ENCODE data around the gene FBN2.

The FBN2 gene

DNA sequence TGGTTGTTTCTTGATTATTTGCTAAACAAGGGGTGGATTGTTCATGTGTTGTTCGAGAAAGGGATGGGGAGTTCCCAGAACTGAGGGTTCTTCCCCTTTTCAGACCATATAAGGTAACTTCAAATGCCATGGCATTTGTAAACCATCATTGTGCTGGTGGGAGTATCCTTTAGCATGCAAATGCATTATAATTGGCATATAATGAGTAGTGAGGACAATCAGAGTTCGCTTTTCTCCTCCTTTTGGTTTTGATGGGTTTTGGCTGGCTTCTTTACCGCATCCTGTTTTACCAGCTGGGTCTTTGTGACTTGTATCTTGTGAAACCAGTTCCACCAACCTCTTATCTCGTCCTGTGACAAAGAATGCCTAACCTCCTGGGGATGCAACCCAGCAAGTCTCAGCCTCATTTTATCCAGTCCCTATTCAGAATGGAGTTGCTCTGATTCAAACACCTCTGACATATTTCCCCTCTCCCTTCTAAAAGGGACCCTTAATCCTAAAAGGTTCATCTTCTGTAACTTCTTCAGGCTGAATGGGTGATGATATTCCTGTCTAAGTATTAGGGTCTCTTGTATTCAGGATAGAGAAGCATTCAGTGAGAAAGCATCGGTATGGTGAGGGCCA is 8.7 kb upstream of the FBN2 start:
- Histone ChIP-seq H3K79me2 (ENCODE audit: insufficient read depth, low read depth) (no peaks in the 10 kb centered on the region), H3K27me3 (ENCODE audit: insufficient read depth, low read depth) (no peaks in the 10 kb centered on the region), H3K4me1 (ENCODE audit: low read depth, poor library complexity, severe bottlenecking) (no peaks in the 10 kb centered on the region), H3K9ac (no peak overlapping the region), H4K20me1 (ENCODE audit: insufficient read depth) (no peaks in the 10 kb centered on the region), H3K4me3 (IDR thresholded peaks at IDR 0.05; ENCODE audit: insufficient read depth, low read depth, low read length) (no peak overlapping the region), H2AFZ (ENCODE audit: low read depth) (no peak overlapping the region), H3K4me2 (no peak overlapping the region), H3K27ac (no peak overlapping the region), H3K36me3 (ENCODE audit: insufficient read depth) (no peaks in the 10 kb centered on the region)
- TF ChIP-seq, protein P1, sequence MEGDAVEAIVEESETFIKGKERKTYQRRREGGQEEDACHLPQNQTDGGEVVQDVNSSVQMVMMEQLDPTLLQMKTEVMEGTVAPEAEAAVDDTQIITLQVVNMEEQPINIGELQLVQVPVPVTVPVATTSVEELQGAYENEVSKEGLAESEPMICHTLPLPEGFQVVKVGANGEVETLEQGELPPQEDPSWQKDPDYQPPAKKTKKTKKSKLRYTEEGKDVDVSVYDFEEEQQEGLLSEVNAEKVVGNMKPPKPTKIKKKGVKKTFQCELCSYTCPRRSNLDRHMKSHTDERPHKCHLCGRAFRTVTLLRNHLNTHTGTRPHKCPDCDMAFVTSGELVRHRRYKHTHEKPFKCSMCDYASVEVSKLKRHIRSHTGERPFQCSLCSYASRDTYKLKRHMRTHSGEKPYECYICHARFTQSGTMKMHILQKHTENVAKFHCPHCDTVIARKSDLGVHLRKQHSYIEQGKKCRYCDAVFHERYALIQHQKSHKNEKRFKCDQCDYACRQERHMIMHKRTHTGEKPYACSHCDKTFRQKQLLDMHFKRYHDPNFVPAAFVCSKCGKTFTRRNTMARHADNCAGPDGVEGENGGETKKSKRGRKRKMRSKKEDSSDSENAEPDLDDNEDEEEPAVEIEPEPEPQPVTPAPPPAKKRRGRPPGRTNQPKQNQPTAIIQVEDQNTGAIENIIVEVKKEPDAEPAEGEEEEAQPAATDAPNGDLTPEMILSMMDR (conservative IDR thresholded peaks at IDR 0.05; ENCODE audit: low read depth, low read length), result no peak

DNA sequence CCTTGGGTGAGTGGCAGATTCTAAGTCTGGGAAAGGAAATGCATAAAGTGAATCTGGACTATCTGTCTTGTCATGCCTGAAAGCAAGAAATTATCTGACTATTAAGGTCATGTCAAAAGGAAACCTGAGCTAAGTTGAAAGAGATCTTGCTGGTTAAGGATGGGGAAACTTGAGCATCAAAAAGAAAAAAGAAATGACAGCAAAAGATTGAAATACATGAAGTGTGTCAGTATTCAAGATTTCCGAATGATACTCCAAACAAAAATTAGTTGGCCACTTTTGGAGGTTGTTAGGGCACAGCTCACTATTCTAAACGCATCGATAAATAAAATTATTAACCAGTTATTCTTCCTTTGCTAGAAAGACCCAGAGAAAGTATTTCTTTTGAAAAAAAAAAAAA is 3.3 kb upstream of the FBN2 start:
- Histone ChIP-seq H3K4me1 (ENCODE audit: low read depth, poor library complexity, severe bottlenecking) (no peaks in the 10 kb centered on the region), H3K27ac (no peak overlapping the region), H2AFZ (ENCODE audit: low read depth) (no peak overlapping the region), H3K36me3 (ENCODE audit: insufficient read depth) (no peaks in the 10 kb centered on the region), H3K27me3 (ENCODE audit: insufficient read depth, low read depth) (no peaks in the 10 kb centered on the region), H4K20me1 (ENCODE audit: insufficient read depth) (no peaks in the 10 kb centered on the region), H3K4me2 (no peak overlapping the region), H3K9ac (no peak overlapping the region), H3K4me3 (IDR thresholded peaks at IDR 0.05; ENCODE audit: insufficient read depth, low read depth, low read length) (no peak overlapping the region), H3K79me2 (ENCODE audit: insufficient read depth, low read depth) (no peaks in the 10 kb centered on the region)
- TF ChIP-seq, protein P1 (conservative IDR thresholded peaks at IDR 0.05; ENCODE audit: low read depth, low read length), result no peak

DNA sequence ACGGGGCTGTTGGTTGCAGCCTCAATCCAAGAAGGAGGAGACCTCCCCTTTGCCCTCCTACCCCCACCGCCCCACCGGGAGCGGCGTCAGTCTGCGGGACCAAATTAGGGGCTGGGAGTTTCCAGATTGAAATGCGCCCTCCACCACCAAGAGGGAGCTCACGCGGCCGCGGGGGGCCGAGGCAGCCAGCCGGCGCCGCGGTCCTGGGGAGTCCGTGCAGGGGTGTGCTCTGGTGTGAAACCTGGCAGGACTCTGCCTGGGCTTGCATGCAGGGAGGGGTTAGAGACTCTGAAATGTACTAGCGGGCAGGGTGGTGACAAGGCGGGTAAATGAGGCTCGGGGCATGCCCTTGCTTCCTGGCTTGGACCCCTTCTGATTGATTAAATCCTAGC is 989 bp upstream of the FBN2 start:
- TF ChIP-seq, protein P1 (conservative IDR thresholded peaks at IDR 0.05; ENCODE audit: low read depth, low read length), result no peak
- no peak overlapping the region for H3K9ac ChIP-seq
- H3K36me3 ChIP-seq (ENCODE audit: insufficient read depth), result no peaks in the 10 kb centered on the region
- no peaks in the 10 kb centered on the region for H4K20me1 ChIP-seq (ENCODE audit: insufficient read depth)
- no peak overlapping the region for H2AFZ ChIP-seq (ENCODE audit: low read depth)
- H3K27ac ChIP-seq, result no peak overlapping the region
- H3K79me2 ChIP-seq (ENCODE audit: insufficient read depth, low read depth), result no peaks in the 10 kb centered on the region
- no peaks in the 10 kb centered on the region for H3K4me1 ChIP-seq (ENCODE audit: low read depth, poor library complexity, severe bottlenecking)
- no peak overlapping the region for H3K4me2 ChIP-seq
- no peaks in the 10 kb centered on the region for H3K27me3 ChIP-seq (ENCODE audit: insufficient read depth, low read depth)
- no peak overlapping the region for H3K4me3 ChIP-seq (IDR thresholded peaks at IDR 0.05; ENCODE audit: insufficient read depth, low read depth, low read length)

DNA sequence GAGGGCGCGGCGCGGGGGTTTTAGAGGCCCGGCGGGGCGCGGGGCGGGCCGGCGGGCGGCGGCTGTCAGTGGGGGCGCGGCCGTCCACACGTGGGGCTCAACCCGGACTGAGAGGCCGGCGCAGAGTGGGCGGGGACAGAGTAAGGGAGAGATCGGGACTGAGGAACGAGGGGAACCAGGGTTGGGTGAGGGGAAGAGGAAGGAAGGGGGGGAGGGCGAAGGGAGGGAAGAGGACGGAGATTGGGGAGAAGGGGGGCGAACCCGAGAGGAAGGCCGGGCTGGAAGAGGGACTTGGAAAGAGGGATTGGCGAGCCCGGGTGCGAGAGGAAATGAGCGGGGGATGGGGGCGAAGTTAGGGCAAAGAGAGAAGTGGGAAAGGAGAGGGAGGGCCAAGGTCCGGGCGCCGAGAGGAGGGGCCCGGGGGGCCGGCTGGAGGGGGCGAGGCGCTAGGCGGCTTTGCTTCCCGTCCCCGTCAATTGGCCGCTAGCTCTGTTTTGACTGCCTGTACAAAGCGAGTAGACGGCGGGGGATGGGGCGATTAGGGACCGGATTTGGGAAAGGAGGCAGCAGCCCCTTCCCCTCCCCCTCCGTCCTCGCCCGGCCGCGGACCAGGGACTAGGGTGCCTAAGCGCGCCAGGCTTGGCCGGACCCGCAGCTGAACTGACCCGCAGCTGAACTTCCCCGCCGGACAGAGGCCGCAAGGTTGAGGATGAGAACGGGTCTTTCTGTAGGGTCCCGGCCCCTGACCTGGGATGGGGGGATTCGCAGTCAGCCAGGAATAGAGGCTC is 399 bp upstream of the FBN2 start:
- Histone ChIP-seq H4K20me1 (ENCODE audit: insufficient read depth) (no peaks in the 10 kb centered on the region), H3K79me2 (ENCODE audit: insufficient read depth, low read depth) (no peaks in the 10 kb centered on the region), H3K36me3 (ENCODE audit: insufficient read depth) (no peaks in the 10 kb centered on the region), H3K4me3 (IDR thresholded peaks at IDR 0.05; ENCODE audit: insufficient read depth, low read depth, low read length) (no peak overlapping the region), H3K9ac (no peak overlapping the region), H3K27ac (no peak overlapping the region), H3K27me3 (ENCODE audit: insufficient read depth, low read depth) (no peaks in the 10 kb centered on the region), H3K4me1 (ENCODE audit: low read depth, poor library complexity, severe bottlenecking) (no peaks in the 10 kb centered on the region), H2AFZ (ENCODE audit: low read depth) (peak overlapping the region; percentile 96), H3K4me2 (peak overlapping the region; percentile 51; the same call in 1 of the 2 replicates)
- TF ChIP-seq, protein P1 (conservative IDR thresholded peaks at IDR 0.05; ENCODE audit: low read depth, low read length), result no peak
